ENCODE measurements around the gene HOXD9.

Gene HOXD9

GRCh38 chr2:176111846-176112374 lies 10.6 kb upstream of the HOXD9 start:
- DNase-seq: no peak

DNA sequence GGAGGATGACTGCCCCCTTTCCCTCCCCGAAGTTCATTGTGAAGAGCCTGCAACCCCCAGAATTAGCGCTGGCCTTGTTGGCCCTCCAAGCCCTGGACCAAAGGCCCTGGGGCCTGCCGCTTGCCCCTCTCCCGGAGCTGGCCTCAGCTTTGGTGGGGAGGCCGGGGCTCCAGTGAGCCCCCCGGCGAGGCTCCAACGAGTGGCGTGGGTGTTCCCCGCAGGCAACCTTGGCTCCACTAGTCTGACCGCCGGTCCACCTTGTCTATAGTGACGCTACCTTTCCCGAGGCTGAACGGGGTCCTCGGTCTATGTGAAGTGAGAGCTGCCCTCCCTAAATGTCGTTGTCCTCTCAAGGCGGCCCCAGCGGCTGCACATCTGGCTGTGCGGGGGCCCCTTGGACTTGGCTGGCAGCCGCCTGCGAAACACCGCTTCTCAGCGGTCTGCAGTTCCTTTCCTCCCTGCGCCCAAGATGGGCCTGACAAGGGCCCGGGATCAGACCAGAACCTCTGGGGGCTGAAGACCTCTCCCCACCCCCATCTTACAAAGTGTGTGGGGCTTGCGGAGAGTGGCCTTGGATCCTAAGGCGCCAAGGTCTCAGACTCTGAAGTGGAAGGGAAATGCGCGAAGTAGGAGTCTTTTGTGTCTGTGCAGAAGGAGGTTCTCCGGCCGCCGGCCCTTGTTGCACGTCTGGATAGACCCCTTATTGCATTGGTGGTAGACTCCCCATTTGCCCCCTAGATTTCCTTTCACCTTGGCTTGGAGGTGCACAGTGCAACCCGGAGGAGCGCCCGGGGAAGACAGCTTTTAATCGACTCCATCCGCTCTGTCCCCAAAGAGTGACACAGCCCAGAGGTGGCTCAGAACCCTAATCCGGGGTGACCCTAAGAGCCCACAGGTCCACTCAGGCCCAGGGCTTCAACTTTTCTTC lies 9.9 kb upstream of the HOXD9 start:
- no peak for DNase-seq

DNA sequence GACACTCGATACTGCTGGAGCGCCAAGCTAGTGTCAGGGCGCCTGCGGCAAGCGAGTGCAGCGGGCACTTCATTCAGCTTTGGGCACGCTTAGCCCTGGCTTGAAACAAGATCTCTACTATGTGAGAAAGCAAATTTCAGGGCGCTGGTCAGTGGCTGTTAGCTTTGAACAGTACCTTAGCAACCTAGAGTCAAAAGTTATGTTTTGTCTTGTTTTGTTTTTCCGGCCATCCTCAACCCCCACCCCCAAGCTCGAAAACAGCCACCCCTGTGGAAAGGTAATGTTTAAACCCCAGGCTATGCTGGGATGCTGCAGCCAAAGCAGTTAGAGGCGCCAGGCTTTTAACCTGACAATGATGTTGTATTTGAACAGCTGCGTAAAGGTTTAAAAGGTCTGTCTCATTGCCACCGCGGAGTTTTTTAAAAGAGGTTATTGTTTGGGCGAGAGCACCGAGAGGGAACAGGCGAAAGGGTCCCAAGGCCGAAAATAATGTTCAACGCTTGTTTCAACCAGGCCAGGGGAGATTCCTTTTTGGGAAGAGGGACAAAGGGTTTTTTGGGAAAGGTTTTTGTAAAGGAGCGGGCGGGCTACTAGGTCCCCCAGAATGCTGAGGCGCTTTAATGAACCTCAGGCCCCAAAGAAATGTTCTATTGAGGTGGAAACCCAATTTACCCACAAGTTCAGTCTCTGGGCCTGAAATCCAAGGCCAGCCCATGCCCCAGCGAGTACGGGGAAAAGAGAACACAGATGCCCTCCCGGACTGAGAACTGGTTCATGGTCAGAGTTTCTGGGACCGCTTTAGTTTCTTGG lies 8.2 kb upstream of the HOXD9 start:
- no peak for DNase-seq

- no peak for DNase-seq
Observed at GRCh38 chr2:176114930-176115625, 7.4 kb upstream of the HOXD9 start.

GRCh38 chr2:176115883-176116813 lies 6.4 kb upstream of the HOXD9 start, which contains the start of gene HOXD10:
Gene HOXD10 (plus strand): TSS chr2:176116778. CDS start chr2:176116834, 56 bp downstream.
- DNase-seq: no peak

DNA sequence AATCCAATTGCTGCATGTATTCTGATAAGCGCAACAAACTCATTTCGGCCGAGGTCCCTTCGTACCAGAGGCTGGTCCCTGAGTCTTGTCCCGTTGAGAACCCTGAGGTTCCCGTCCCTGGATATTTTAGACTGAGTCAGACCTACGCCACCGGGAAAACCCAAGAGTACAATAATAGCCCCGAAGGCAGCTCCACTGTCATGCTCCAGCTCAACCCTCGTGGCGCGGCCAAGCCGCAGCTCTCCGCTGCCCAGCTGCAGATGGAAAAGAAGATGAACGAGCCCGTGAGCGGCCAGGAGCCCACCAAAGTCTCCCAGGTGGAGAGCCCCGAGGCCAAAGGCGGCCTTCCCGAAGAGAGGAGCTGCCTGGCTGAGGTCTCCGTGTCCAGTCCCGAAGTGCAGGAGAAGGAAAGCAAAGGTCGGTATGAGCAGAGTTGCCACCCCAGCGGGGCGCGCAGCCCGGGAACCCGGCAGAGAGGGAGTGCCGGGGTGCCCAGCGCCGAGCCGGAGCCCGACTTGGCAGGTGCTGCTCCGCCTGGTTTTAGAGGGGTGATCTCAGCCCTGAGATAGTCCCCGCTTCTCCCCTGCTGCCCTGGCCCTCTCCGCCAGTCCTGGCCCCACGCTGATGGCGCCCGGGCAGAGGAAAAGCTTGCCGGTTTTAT lies 5.2 kb upstream of the HOXD9 start:
- DNase-seq: no peak

DNA sequence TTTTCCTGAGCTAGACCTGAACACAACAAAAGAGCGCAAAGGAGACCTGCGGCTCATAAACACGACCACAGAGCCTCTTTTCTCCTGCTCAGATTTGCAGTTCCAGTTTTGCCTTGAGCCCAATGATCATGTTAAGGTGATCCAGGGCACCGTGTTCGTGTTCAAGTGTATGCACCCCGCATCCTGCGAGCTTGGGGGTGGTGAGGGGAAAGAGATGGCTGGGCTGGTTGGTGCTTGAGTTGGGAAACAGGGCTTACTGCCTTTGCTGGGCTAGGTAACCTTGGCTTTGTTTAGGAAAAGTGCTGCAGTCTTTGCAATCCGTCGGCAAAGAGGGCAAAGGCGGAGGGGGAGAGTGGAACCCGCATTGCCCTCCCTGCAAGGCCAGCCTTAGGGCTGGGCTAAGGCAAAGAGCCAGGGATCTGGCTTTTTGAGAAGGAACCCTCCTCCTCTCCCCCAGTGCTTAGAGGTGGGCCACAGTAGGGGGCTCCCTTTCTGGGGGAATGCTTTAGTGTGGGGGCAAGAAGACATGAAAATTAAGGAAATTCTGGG lies 4.6 kb upstream of the HOXD9 start:
- no peak for DNase-seq

- DNase-seq: no peak
Observed at GRCh38 chr2:176118601-176119339, 3.7 kb upstream of the HOXD9 start.

DNA sequence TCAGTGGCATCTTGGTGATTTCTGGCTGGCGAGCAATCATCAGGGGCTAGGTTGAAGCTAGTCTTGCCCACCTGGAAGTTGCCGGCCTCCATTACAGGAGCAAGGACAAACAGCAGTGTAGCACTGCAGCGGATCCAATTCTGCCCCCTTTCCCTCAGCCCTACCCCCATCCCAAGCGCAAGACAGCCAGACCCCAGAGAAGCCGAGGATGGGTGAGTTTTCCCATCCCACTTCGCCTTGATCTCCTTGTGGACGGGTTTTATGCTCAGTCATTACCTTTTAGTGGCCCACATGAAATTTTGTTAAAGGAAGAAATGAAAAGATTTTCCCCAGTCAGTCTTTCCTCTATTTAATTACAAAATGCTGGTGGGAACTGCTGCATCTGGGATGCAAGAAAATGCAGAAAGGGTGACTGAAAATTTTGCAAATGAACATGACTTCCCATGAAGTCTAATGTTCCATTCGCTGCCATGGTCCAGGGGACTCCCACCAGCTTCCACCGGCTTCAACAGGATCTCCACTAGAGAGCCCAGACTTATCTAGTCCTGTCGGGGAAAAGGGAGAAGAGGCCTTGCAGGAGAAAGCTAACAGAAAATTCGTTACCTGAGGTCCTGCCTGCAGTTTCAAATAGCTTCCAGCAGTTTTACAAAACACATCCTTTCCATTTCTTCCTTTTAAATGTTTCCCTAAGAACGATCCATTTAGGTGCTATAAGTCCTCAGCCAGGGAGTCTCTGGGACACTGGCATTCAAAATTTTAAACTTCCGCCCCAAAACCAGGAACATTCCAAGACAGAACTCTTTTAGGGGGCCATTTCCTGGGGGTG lies 1.9 kb upstream of the HOXD9 start:
- no peak for DNase-seq

- no peak for DNase-seq
Observed at GRCh38 chr2:176121190-176122051, 1.1 kb upstream of the HOXD9 start.

GRCh38 chr2:176122052-176122682 lies 352 bp upstream of the HOXD9 start:
- DNase-seq: no peak

GRCh38 chr2:176123411-176124109 lies 1.0 kb downstream of the HOXD9 start:
- DNase-seq: no peak

DNA sequence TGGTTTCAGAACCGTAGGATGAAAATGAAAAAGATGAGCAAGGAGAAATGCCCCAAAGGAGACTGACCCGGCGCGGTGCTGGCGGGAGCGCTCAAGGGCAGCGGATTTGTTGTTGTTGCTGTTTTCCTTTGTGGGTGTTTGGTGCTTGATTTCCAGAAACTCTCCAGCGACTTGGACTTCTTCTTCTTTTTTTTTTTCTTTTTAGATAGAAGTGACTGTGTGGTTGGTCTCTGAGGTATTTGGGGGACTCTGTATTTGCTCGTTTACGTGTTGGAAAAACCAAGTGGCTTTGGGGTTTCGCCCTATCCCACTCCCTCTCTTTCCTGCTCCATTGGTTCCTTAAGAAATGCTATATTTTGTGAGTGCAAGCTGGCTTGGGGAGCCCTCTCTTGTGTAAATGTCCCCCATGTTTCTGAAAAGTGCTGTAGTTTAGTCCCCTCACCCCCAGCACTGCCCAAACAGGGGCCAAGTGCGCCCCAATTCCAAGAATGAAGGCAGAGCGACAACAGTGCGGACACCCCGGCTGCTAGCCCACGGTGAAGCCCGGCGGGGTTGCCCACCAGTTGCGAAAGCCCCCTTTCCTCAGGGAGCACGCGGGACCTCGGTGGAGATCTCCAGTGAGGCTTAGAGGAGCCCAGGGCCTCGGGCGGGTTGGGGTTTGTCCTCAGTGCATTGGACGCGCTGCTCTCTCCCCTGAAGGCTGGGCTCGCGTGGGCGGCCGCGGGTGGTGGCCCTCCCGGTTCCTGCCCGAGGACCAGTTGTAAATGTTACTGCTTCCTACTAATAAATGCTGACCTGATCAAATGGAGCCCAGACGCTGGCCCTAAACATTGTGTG lies 1.8 kb downstream of the HOXD9 start:
- no peak for DNase-seq

DNA sequence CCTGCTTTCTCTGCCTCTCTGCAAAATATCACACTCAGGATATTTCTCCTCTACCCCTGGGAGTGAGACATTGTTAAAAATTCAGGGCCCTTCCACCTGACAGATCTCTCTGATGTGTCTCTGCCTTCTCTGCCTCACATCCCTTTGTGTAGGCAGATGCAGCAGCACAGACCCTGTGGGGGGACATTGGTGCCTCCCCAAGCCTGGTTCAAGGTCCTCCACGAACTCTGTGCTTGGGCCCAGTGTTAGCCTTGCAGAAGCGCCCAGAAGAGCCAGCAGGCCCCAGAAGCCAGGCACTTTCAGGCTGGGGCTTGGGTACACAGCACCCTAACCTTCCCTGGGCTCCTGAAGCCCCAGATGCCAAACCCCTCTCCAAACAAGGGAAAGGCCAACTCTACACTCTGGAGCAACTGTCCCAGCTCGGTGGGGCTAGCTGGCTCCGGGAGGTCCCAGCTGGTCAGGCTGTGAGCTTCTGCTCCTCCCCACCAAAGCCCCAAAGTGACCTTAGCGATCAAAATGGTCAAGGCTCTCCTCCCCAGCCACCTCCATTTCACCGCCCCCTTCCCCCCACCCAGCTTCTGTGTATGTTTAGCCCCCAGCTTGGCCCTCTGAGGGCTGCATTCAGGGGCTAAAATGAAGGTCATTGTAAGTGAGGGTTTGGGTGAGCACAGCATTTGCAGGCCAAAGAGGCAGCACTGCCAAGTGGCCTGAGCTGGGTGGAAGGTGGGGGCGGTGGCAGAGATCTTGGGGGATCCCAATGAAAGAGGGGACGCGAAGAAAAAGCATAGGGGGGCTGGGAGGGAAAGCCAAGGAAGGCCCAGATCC lies 2.6 kb downstream of the HOXD9 start:
- no peak for DNase-seq

- no peak for DNase-seq
Observed at GRCh38 chr2:176125772-176126054, 3.2 kb downstream of the HOXD9 start.
